Heart left ventricle (tissue), 13 donors: Measurements from ENCODE around the gene BRF1.

ENCODE experiments used
- CTCF ChIP-seq, 12 donors: fragments of 200-600 bp; sonication (generic) in 4 of 12; IDR thresholded peaks; one replicate each; pipeline versions ENCODE4 v1.5.0 to v1.8.0; 2018 to 2022; ENCODE audit warnings: antibody characterized with exemption in 12 of 12, mild to moderate bottlenecking in 5 of 12
- POLR2A ChIP-seq, 2 donors: fragments of 450-650 bp; IDR thresholded peaks; one replicate each; pipeline ENCODE4 v1.6.1; 2017; ENCODE audit warnings: antibody characterized with exemption in 2 of 2, mild to moderate bottlenecking in 2 of 2, moderate library complexity in 2 of 2
- donor health status: ischemic (EF 13 %, LVEDD 7.1; RV severe dilation, severe dysfunction).
- donor health status: DM: no; HTN: yes; CAD: no.
- donor health status: DM: no; HTN: no; CAD: no.
- donor health status: ischemic (EF 25% LVEDD 6.9; RV normal size, moderate dysfunction).
- donor health status: ischemic (EF 25% LVEDD 5.7; RV mildly dilated, moderate dysfunction).
- donor health status: ischemic (EF 35%, LVEDD 5.7; RV mildly dilated, moderate dysfunction).
- donor health status: nonischemic (EF 11% LVEDD 7.7; RV severe dilation, severe dysfunction).
- donor health status: DM: yes; HTN: yes; CAD: no.
- donor health status: PGD.
- donor health status: ischemic (EF 29% LVEDD 5.4; RV normal size, mild dysfunction).
- donor health status: nonischemic (EF 23%, LVEDD 6.1; RV moderate dilation, normal function).

DNA sequence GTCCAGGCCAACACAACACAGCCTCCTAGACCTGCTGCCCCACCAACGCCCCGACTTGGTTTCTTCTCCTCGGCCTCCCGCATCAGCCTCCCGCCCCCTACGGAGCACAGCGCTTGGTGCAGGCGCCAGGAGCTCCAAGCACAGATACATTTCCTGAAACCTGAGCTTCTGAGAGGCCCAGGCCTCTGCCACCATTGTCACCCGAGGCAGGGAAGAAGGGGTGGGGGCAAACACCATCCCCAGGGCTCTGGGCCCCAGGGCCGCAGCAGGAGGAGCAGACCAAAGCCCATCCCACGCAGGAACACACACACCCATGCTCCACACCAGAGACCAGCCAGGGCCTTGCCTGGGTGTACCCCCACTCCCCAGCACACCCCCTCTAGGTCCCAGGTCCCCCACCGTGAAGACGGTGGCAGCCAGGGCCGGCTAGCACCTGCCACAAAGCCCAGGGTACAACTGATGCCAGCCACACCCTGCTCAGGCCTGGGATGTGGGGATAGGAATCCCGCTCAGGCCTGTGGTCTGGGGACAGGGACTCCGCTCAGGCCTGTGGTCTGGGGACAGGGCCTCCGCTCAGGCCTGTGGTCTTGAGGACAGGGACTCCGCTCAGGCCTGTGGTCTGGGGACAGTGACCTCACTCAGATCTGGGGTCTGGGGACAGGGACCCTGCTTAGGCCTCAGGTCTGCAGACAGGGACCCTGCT, 137.6 kb downstream of the BRF1 start:
- TF ChIP-seq CTCF (IDR thresholded peaks at IDR 0.05) (no peak), POLR2A (IDR thresholded peaks at IDR 0.05) (no peak)
